Neuron (in vitro differentiated cells): ENCODE data around the gene SLC6A20.
"Not testable (repeated sequence)": the region's sequence is repeated elsewhere in the genome, so short reads cannot be mapped to it uniquely, and the experiment has no call there.

ENCODE experiments used
- H2AFZ ChIP-seq: one replicate; pipeline ENCODE4 v1.6.1; 2013; ENCODE audit warnings: low read depth, mild to moderate bottlenecking, inconsistent platforms, low read length, moderate library complexity
- H3K27me3 ChIP-seq: one replicate; pipeline ENCODE4 v1.6.1; 2013; ENCODE audit warnings: low read length; ENCODE audit not compliant: insufficient read depth
- H3K36me3 ChIP-seq: one replicate; pipeline ENCODE4 v1.6.1; 2013; ENCODE audit warnings: low read length; ENCODE audit not compliant: insufficient read depth
- H3K4me1 ChIP-seq: one replicate; pipeline ENCODE4 v1.6.1; 2013; ENCODE audit warnings: low read length; ENCODE audit not compliant: insufficient read depth
- H3K4me3 ChIP-seq: 2 replicates; pipeline ENCODE4 v1.5.1; 2013; ENCODE audit warnings: mild to moderate bottlenecking, low read length, moderate library complexity
- H3K9me3 ChIP-seq: one replicate; pipeline ENCODE4 v1.6.1; 2013; ENCODE audit warnings: low read length

SLC6A20 gene

GRCh38 chr3:45772341-45773035 is 23.8 kb downstream of the SLC6A20 start:
- Histone ChIP-seq H3K9me3 (peaks cover 2% of the 10 kb centered on the region), H3K27me3 (peaks cover 5% of the 10 kb centered on the region), H2AFZ (no peak overlapping the region), H3K36me3 (no peaks in the 10 kb centered on the region), H3K4me3 (no peak overlapping the region), H3K4me1 (no peaks in the 10 kb centered on the region)

DNA sequence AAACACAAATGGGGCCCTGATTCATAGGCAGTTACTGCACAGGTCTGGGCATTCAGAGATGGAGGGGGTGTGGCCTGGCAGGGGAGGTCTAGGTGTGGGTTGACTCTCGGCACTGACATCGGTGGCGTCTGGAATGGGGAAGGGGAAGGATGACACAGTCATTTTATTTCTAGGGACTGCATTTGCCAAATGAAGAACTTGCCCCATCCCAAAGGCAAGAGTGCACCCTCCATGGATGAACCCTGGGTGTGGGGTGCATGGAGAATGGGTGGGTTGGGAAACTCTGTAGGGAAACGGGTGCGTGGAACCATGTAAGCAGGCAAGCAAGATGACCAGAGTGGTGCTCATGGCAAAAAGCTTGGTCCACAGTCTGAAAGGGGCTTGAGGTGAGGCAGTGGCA is 24.5 kb downstream of the SLC6A20 start:
- peaks cover 5% of the 10 kb centered on the region for H3K27me3 ChIP-seq
- no peaks in the 10 kb centered on the region for H3K4me1 ChIP-seq
- no peak overlapping the region for H3K4me3 ChIP-seq
- no peak overlapping the region for H2AFZ ChIP-seq
- H3K36me3 ChIP-seq: no peaks in the 10 kb centered on the region
- H3K9me3 ChIP-seq: peaks cover 2% of the 10 kb centered on the region

DNA sequence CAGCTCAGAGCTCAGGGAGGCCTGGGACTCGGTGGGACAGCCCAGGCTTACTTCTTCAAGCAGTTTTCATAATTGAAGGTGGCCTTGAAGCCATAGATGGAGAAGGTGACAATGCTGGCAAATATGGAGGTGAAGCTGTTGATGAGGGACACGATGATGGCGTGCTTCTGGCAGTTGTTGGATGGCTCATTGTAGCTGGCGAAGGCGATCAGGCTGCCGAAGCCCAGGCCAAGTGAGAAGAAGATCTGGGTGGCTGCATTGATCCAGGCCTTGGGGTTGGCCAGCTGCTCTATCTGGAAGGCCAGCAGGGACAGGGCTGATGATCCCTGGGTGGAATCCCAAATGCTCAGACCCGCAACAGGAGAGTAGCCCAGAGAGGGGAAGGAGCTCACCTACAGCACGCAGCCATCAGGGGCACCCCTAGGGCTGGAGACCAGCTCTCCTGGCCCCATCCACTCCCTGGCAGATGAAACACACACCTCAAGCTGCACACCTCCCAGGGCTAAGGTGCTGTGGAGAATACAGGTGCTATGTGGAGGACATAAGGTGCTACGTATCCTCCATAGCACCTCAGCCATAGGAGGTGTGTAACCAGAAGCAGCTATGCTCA is 25.1 kb downstream of the SLC6A20 start:
- Histone ChIP-seq H3K4me3 (no peak overlapping the region), H3K27me3 (peaks cover 5% of the 10 kb centered on the region), H3K36me3 (no peaks in the 10 kb centered on the region), H3K9me3 (peaks cover 2% of the 10 kb centered on the region), H2AFZ (no peak overlapping the region), H3K4me1 (no peaks in the 10 kb centered on the region)

GRCh38 chr3:45765958-45766357 is 30.4 kb downstream of the SLC6A20 start:
- Histone ChIP-seq H2AFZ (no peak overlapping the region), H3K27me3 (no peaks in the 10 kb centered on the region), H3K4me3 (no peak overlapping the region), H3K9me3 (no peaks in the 10 kb centered on the region), H3K36me3 (no peaks in the 10 kb centered on the region), H3K4me1 (no peaks in the 10 kb centered on the region)

DNA sequence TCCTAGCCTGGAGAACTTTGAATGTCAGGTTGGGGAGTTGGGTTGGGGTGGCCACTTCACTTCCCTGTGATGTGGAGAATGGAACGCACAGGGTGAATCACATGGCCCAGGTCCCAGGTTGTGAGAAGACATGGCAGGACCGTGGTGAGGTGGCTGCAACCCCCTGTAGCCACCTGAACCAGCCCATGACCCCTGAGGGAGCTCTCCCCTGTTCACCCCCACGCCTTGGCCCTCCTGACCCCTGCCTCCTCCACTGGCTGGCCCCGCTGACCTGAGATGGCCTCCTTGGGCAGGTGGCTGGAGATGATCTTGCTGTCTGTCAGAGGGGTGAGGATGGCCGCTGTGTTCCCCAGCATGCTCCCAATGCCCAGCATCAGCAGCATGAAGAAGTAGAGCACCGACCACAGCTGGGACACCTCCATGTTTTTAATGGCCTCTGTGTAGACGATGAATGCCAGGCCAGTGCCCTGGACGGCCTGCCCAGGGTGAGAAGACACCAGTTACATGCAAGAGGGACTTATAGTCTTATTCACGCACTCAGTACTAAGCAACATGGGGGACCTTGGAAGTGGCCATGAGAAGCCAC is 31.0 kb downstream of the SLC6A20 start:
- Histone ChIP-seq H2AFZ (no peak overlapping the region), H3K27me3 (no peaks in the 10 kb centered on the region), H3K36me3 (no peaks in the 10 kb centered on the region), H3K4me1 (no peaks in the 10 kb centered on the region), H3K9me3 (no peaks in the 10 kb centered on the region), H3K4me3 (no peak overlapping the region)

- Histone ChIP-seq H3K4me3 (no peak overlapping the region), H3K4me1 (no peaks in the 10 kb centered on the region), H3K36me3 (no peaks in the 10 kb centered on the region)
These were observed 33.0 kb downstream of the SLC6A20 start for GRCh38 chr3:45763303-45763675.

DNA sequence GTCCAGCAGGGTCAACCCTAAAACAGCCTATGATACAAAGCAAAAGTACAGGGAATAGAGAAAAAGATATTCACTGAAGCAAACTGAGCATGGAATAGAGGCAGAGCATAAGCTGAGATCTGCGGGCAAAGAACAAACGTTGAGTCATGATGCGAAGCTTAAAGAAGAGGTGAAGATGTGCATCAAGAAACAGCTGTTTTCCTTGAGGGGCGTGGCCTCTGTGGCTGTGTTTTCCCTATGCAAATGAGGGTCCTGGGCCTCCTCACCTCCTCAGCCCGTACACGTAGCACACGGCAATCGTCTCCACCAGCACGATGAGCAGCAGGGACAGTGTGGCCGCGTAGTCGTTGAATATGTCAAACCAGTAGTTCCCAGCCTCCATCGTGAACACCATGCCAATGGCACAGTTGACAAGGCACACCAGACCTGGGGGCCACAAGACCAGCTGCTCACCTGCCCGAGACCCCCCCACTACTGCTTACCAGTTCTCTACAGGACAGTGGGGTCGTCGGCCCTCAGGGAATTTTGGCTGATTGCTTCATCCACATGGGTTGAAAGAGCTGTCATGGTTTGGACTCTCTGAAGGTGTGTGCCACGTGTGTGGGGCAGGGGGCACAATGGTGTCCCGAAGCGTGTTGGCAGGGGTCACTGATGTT is 33.6 kb downstream of the SLC6A20 start:
- no peaks in the 10 kb centered on the region for H3K36me3 ChIP-seq
- H3K4me3 ChIP-seq: no peak overlapping the region

More at GRCh38 chr3:45763303-45763675, 33.0 kb downstream of the SLC6A20 start:
- no peaks in the 10 kb centered on the region for H3K27me3 ChIP-seq
- no peaks in the 10 kb centered on the region for H3K9me3 ChIP-seq
- H2AFZ ChIP-seq: no peak overlapping the region

DNA sequence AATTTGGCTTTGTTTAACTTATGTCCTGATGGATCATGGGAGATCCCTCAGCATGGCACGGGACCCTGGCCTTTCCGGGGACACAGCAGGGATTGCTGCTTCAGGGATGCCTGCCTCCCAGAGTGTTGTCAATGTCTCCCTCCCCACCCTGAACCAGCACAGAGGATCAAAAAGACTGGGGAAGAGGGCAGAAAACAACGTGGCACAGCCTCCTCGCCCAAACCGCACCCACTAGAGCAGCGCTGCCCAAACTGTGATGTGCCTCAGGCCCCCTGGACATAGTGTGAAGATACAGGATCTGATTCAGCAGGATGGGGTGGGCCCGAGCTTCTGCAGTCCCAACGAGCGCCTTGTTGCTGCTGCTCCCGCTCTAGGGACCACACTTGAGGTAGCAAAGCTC is 34.5 kb downstream of the SLC6A20 start:
- Histone ChIP-seq H2AFZ (no peak overlapping the region), H3K4me3 (no peak overlapping the region), H3K4me1 (no peaks in the 10 kb centered on the region), H3K27me3 (no peaks in the 10 kb centered on the region), H3K9me3 (no peaks in the 10 kb centered on the region), H3K36me3 (no peaks in the 10 kb centered on the region)

More for the DNA sequence above, 33.6 kb downstream of the SLC6A20 start:
- H3K4me1 ChIP-seq: no peaks in the 10 kb centered on the region
- no peaks in the 10 kb centered on the region for H3K9me3 ChIP-seq
- H3K27me3 ChIP-seq: no peaks in the 10 kb centered on the region
- no peak overlapping the region for H2AFZ ChIP-seq

GRCh38 chr3:45760878-45761711 is 35.2 kb downstream of the SLC6A20 start:
- no peak overlapping the region for H3K4me3 ChIP-seq
- H2AFZ ChIP-seq: no peak overlapping the region
- no peaks in the 10 kb centered on the region for H3K36me3 ChIP-seq
- H3K9me3 ChIP-seq: no peaks in the 10 kb centered on the region
- no peaks in the 10 kb centered on the region for H3K4me1 ChIP-seq
- no peaks in the 10 kb centered on the region for H3K27me3 ChIP-seq

DNA sequence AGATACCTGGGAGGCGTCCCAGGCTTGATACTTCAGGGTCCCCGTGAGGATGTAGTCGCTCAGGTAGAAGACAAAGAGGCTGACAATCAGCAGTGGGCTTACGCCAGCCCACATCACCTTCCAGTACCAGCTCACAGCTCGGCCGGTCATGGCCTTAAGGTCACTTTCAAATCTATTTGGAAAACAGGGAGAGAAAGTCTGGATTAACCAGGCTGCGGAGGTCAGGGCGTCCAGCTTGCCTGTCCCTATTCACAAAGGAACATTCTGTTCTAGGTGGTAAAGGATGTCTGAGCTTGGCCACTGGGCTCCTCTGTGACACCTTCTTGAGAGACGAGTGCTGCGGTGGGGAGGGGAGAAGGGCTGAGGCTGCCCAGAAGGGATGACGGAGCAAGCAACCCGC is 36.5 kb downstream of the SLC6A20 start:
- Histone ChIP-seq H3K4me3 (no peak overlapping the region), H3K36me3 (no peaks in the 10 kb centered on the region), H2AFZ (no peak overlapping the region), H3K9me3 (no peaks in the 10 kb centered on the region), H3K27me3 (no peaks in the 10 kb centered on the region), H3K4me1 (no peaks in the 10 kb centered on the region)

DNA sequence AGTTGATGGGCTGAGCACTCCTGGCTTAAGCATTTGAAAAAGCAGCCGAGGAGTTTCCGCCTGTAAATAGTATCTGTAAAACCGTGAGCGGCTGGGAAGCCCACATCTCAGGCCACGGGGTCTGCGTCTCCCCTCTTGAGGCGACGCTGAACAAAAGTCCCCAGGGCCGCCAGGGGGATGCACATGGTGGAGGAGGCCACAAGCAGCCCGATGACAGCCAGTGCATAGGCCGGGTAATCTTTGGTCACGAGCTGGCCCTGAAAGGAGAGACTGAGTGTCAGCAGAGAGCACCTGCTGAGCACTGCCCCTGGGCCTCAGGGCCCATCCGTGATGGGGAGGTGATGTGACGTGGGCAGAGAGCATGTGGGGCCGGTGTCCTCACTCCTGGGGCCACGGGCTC is 37.5 kb downstream of the SLC6A20 start:
- H3K36me3 ChIP-seq: no peaks in the 10 kb centered on the region
- H3K27me3 ChIP-seq: no peaks in the 10 kb centered on the region
- H2AFZ ChIP-seq: no peak overlapping the region
- H3K4me3 ChIP-seq: no peak overlapping the region
- H3K9me3 ChIP-seq: no peaks in the 10 kb centered on the region
- no peaks in the 10 kb centered on the region for H3K4me1 ChIP-seq

DNA sequence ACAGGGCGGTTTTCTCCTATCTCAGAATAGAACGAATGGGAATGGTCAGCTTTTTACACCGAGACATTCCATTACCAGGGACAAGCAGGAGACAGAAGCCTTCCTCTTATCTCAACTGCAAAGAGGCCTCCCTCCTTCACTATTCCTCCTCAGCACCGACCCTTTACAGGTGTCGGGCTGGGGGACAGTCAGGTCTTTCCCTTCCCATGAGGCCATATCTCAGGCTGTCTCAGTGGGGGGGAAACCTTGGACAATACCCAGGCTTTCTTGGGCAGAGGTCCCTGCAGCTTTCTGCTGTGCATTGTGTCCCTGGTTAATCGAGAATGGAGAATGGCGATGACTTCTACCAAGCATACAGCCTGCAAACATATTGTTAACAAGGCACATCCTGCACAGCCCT is 39.2 kb downstream of the SLC6A20 start:
- not testable (repeated sequence) for H3K9me3 ChIP-seq, H3K36me3 ChIP-seq, H2AFZ ChIP-seq, H3K27me3 ChIP-seq, H3K4me3 ChIP-seq, H3K4me1 ChIP-seq

- no peak overlapping the region for H3K4me3 ChIP-seq
- no peaks in the 10 kb centered on the region for H3K9me3 ChIP-seq
- H3K4me1 ChIP-seq: no peaks in the 10 kb centered on the region
- no peaks in the 10 kb centered on the region for H3K36me3 ChIP-seq
- no peaks in the 10 kb centered on the region for H3K27me3 ChIP-seq
- no peak overlapping the region for H2AFZ ChIP-seq
These were observed 40.3 kb downstream of the SLC6A20 start for GRCh38 chr3:45756055-45756454.
